GM19239 (cell line): ENCODE data around the gene SCMH1.
A peak's percentile ranks its signal among the peaks of the same experiment; 100 is the strongest.

ENCODE experiments used
- DNase-seq: peaks from one replicate; pipeline ENCODE4 v3.0.0; 2011; ENCODE audit warnings: low spot score; ENCODE audit not compliant: insufficient read length
- FAIRE-seq: peaks from 2 replicates; lab custom pipeline; 2011; peaks lifted over from hg19 to GRCh38; lab: Jason Lieb, UNC

The SCMH1 gene

DNA sequence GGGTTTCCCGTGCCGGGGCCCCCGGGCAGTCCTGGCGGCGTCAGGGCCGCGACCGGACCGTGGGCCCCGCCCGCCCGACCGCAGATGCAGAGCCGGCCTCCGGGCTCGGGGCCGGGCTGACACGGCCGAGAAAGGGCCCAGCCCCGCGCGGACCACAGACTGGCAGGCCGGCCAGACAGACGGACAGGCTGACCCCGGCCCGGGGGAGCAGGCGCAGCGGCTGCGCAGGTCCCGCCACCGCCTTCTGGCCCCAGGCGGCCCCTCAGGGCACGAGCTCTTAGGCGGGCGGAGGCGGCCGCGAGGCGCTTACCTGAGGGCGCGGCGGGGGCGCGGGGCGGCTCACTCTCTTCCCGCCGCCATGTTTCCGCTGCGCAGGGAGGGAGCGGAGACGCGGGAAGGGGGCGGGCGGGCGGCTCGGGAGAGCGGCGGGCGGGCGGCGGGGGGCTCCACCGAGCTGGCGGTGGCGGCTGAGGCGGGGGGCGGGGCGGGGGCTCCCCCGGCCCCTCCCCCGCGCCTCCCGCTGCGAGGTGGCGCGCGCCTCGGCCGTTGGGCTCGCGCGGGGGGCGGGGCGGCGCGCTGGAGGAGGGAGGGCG lies at the start of gene SCMH1:
Gene SCMH1, minus strand, starts transcription at position 558 of the 593 bp plus-strand sequence. CDS start 56,173 bp downstream, outside the sequence.
- DNase-seq (peak; percentile 82), FAIRE-seq (no peak)

DNA sequence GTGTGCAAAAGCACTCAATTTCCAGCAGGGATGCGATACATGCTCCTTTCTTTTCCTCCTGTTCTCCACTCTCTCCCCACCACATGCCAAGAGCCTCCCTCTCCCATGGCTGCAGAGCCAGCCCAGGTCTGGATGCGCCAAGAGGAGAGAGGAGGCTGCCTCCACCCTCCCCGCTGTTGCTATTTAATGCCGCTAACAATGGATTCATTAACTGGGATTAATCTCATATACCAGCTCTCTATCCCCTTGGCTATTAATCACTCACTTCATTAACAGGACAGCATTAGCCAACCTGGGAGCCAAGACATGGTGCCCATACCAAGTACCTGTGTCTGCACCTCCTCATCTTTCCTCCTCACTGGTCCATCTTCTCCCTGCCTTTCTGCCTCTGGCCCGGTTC lies 49.1 kb upstream of the SCMH1 start:
- FAIRE-seq (no peak), DNase-seq (no peak)

DNA sequence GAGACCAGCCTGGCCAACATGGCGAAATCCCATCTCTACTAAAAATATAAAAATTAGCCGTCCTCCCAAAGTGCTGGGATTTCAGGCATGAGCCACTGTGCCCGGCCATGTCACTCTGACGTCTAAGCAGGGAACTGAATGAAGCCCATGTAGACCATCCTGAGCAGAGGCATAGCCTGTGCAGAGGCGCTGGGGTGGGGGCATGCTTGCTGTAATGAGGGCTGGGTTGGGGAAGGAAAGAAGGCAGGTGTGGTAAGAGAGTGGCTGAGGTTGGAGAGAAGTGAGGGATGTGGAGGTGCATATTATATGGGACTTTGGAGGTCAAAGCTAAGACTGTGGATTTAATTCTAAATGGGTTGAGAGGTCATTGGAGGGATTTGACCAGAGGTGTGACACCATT lies 47.1 kb upstream of the SCMH1 start:
- FAIRE-seq (no peak), DNase-seq (no peak)

DNA sequence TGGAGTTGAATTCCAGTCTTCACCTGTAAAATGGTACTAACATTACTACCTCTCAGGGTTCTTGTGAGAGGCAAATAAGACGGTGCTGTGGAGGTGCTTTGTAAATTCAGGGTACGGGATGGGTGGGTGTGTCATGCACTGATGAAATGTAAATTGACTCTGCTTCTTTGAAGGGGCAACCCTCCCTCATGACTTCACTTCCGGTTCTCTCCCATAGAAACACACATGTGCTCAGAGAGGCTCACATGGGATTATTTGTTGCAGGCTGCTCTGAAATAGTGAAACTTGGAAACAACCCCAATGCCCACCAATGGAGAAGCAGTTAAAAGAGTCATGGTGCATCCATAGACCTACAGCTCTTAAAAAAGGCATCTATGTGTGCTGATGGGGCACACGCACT lies 44.9 kb upstream of the SCMH1 start:
- DNase-seq = no peak
- FAIRE-seq = no peak

DNA sequence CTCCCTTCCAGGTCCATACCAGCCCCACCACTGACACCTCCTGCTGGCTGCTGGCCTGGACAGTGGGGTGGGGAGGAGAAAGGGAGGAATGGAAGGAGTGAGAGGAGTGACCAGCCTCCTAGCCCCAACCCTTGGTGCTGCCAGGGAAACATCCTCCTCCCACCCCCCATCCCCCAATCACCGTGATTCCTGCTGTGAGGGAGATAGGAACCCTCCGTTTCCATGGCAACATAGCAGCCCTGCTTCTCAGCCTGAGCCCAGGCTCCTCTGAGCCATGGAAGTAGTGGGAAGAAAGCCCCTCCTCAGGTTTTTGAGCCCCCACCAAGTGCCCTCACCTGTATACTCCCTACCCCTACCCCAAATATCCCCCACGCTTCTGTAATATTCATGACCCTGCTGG lies 44.4 kb upstream of the SCMH1 start:
- no peak for FAIRE-seq
- DNase-seq = no peak

DNA sequence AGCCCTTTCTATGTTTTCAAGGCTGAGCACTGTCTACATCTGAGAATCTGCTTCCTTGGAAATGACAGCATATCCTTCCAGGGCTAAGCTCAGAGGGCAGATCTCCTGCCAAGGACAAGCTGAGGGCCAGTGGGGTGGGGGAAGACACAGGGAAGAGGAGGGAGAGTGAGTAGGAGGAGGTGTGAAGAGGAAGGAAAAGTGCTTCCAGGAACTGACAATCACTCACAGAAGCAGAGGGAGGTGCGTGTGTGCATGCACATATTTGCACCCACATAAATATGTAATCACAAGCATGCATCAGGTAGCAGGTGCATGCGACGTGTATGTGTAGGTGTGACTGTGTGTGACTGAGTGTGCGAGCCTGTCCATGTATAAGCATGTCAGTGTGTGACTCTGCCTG lies 43.7 kb upstream of the SCMH1 start:
- FAIRE-seq (no peak), DNase-seq (no peak)

DNA sequence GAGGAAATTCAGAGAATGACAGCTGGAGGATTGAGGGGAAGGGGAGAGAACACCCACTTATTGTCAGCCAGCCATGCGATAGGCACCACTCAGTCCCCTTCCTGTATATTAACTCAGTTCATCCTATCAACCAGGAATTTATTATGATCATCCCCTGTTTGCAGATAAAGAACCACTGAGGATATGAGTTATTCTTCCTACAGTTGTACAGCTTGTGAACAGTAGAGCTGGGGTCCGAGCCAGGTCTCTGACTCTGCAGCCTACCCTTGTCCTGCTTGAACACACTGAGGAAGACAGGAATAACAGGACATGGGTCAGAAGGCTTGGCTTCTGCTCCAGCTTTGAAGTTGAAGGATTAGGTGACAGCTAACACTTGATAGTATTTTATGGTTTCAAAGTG lies 42.0 kb upstream of the SCMH1 start:
- no peak for FAIRE-seq
- DNase-seq = no peak

DNA sequence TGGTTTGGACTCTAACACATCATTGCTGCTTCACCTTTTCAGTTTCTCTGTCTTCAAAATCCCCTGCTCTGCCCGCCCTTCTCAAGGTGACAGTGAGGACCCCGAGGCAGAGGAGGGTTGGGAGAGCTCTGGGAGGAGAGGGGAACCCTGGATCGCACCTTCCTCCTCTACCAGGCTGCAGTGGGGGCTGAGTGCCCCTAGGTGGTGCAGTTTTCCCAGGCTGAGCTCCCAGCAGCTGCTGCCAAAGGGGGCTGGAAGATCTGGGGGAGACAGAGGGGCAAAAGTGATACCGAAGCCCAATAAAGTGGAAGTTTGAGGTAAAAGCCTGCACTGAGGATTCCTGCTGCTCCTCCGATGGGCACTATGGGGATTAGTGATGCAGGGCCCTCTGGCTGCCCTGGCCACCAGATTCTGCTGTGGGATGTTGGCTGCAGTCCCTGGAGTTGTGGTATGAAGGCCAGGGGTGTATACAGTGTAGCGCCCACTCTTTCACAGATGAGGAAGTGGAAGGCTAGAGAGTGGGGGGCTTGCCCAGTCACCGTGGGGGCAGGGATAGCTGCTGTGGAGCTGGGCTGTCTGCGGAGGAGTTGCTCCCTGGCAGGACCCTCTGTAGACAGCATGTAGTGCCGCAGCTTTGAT lies 40.7 kb upstream of the SCMH1 start:
- FAIRE-seq (no peak), DNase-seq (peak; percentile 26)

DNA sequence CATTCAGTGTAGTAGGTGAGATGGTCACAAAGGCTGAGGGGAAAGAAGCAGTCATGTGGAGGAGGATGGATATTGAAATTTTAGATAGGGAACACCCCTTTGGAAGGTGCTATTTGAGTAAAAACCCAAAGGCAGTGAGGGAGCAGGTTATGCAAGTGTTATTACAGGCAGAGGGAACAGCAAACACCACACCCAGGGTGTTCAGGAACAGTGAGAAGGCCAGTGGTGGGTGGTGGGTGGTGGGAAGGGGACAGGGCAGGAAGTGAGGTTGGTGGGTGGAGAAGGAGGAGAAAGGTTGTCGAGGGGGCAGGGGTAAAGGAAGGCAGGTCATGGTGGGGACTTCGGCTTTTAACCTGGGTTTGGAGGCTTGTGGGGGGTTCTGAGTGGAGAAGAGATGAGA lies 39.2 kb upstream of the SCMH1 start:
- FAIRE-seq (no peak), DNase-seq (no peak)

DNA sequence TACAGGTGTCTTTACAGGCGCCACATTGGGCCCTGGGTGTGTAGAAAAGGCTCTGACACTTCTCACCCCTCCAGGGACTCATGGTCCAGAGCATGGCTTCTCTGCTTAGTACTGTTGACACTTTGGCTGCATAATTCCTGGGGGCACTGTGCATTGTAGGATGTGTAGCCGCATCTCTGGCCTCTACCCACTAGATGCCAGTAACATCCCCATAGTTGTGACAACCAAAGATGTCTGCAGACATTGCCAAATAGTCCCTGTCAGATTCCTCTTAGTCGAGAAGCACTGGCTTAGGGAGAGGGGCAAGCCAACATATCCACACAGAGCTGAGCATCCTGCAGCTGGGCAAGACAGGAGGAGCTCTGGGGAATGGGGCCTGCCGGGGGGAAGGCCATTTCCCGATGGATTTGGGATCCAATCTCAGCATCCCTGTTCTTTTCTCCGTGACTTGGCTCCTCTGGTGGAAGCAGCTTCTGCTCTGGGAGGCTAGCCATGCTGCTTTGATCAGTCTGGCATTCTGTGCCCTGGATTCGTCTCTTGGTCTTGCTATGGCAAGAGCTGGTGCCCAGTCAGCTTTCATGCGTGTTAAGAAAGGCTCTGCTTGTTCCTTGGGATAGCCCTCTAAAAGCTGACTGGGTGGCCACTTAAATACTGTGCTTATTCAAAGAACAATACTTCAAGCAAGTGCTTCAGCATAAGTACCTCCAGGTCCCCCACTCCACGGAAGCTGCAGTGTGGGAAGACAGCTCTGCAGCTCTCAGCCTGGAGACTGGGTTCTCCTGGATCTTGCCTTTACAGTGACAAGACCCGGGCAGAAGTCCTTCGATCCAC lies 38.3 kb upstream of the SCMH1 start:
- DNase-seq (no peak), FAIRE-seq (no peak)

DNA sequence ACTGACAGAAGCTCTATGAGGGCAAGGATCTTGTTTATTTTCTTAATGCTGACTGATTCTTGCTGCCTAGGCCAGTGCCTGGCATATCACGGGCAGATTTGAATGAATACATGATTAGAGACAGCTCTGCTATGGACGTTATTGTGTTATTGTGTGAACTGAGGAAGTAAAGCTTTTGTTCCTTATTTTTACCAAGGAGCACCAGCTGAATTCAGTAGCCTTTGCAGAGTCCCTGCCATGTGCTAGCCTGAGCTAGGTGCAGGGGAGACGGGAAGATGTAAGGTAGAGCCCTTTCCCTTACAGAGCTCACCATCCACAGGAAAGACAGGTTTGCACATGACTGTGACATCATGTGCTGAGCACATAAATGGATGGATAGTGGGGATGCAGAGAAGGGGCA lies 36.0 kb upstream of the SCMH1 start:
- DNase-seq (no peak), FAIRE-seq (no peak)

DNA sequence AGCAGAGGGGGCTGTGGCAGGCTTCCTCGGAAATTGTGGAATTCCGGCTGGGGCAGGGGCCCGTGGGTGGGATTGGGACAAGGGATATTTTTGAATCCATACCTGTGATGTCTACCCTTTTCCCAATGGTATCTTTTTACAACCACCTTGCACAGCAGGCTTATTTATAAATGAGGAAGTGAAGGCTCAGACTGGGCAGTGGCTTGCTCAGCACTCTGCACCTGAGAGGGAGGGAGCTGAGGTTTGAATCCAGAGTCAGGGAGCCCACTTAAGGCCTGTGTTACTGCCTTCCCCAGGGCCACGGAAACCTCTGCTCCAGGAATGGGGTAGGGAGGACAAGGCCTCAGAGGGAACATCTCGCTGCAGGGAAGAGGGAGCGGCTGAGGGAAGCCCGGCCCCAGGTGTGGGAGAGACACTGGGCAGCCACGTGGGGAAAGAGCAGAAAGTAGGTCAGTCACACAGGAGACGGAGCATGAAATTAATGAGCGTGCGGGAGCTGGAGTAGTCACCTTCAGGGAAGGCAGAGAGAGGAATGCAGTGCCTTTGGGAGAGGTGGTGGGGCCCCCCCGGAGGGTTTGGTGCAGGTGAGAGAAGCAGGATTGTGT lies 35.4 kb upstream of the SCMH1 start:
- no peak for DNase-seq
- no peak for FAIRE-seq

DNA sequence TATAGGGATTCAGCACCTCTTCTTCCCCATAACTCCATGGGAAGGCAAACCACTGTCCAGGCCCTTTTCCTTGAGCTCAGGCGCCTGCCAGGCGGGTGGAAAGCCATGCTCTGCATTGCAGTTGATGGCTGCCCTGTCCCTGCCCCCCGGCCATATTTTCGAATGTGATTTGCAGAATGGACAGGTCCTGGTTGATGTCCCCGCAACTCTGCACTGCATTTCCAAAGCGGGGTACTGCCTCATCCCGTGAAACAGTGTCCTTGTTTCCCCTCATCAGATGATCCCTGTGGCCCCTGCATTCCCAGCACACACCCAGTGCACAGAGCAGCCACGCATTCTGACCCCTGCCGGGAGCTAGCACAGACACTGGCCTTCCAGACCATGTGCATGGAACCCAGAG lies 33.7 kb upstream of the SCMH1 start:
- DNase-seq = no peak
- FAIRE-seq = no peak

DNA sequence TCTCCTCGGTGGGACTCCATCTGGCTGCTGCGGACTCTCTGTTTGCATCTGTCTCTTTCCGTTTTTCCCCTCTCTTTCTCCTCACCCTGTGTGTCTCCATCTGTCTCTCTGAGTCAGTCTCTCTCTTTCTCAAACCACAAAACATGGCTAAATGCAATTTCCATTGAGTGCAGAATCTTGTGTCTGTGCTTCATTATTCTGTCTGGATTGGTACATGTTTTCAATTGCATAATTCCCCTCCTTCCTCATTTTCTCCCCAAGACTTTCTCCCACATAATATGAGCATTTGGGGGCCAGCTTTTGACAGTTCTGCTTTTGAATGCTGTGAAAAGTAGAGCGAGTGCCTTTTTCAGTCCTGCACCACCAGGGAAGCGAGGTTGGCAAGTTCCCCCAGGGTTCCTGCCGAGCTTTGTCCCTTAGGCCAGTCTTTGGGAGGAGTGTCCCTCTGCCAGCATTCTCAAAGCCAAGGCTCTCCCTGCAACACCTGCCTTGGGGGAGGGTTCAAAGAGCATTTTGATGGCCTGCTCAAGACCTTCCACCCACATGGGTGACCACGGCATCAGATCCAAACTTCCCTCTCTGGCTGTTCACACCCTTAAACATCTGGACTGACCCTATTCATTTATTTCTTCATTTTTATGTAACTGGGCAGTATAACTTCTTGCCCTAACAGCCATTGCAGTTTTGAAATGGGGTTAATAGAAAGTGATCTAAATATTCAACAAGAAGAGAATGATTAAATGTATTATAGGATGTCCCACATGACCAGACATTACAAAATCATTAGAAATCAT lies 32.8 kb upstream of the SCMH1 start:
- FAIRE-seq (no peak), DNase-seq (no peak)

DNA sequence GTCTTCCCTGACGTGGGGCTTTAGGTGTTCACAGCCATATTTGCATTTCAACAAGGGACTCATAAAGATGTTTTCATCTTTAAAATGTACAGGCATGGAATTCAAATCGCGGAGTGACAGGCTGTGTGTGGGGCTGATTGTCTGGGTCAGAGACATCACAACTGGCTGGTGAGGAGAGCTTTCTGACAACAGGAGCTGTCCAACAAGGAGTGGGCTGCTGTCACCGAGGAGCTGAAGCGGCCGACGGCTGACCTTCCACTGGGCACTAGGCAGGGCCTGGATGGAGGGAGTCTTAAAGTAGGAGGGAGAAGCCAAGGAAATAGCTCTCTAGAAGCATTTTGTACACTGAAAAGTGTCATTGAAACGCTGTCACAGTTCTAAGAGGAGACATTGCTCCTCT lies 30.5 kb upstream of the SCMH1 start:
- FAIRE-seq (no peak), DNase-seq (no peak)

DNA sequence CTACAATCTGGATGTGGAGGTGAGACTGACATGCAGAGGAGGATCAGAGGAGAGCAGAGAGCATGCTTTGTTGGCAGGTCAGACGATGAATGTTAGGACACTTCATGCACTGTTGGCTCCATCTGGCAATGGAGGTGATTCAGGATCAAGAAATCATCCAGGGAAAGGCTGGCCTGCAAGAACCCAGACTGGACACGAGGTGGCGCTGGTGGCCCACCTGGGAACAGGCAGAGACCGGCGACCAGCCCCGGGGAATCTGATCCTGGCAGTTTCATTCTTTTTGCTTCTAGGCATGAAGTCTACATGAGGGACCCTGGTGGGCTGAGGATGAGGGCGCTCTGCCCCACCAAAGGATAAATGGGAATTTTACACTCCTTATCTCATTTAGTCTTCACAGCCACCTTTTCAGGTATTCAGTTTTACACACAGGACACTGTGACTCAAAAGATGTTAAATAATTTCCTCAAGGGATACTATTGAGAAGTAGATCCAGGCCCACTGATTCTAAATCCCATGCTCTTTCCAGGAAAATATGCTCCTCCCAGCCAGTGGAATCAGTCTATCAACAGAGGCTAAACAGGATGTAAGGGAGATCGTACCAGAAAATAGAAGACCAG lies 26.2 kb upstream of the SCMH1 start:
- DNase-seq (peak; percentile 63), FAIRE-seq (peak; percentile 83)

DNA sequence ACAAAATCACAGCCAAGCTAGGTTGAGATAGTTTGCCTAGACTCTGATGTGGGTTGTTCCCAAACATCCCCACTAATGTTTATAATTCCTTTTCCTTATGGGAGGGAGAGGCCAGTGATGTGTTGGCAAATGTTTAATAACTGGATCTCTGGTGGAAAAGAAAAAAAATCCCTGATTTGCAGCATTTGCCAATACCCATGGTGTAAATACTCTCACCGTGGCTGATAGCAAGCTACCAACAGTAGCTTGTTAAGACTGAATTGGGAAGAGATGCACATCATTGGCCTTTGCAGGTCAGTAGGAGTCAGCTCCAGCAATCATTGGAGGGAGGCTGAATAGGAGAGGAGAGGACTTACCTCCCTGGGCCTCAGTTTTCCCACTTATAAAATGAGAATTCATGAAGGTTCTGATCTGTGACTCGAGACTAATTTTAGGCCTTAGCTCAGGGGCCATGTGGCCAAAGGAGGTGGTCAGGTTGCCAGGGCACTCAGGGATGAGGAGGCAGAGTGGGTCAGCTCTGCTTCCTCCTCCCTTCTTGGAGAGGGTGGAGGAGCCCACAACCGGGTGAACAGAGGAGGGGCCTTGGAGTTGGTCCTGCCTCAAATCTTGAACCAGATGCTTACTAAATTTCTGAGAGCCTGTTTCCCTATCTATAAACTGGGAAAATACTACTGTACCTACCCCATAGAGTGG lies 20.0 kb upstream of the SCMH1 start:
- DNase-seq (no peak), FAIRE-seq (no peak)

DNA sequence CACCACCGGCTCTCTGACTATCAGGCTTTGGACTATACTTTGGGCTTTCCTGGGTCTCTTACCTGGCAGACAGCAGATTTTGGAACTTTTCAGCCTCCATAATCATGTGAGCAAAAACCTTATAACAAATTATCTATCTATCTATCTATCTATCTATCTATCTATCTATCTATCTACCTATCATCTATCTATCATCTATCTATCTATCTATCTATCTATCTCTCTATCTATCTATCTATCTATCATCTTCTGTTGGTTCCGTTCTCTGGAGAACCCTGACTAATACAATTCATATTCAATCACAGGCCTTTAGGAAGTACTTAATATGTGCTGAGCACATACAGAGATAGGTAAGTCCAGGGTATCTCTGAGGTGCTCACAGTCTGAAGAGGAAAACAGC lies 18.7 kb upstream of the SCMH1 start:
- no peak for FAIRE-seq
- no peak for DNase-seq

DNA sequence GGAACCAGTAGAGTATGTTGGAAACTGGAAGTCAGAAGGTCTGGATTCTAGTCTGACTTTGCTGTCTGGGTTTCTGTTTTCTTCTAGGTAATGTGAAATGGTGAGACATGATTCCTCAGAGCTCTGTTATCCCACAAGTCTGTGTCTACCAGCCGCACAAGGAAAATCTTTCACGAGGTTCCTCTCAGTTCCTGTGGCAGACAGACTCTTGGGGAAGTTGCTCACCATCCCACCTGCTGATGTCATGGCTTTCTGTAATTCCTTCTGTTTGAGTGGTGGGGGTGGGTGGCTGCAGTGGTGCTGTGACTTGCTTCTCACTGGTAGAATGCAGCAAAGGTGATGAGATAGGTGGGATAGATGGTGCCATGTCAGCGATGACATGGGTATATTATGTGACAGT lies 17.1 kb upstream of the SCMH1 start:
- DNase-seq (no peak), FAIRE-seq (no peak)
